Measurements from ENCODE around the gene C2CD3.
"Not testable (repeated sequence)": the region's sequence is repeated elsewhere in the genome, so short reads cannot be mapped to it uniquely, and the experiment has no call there.

Gene C2CD3

GRCh38 chr11:74001822-74002286 lies 168.9 kb downstream of the C2CD3 start:
- DNase-seq (ENCODE audit: low spot score), result no peak

- DNase-seq (ENCODE audit: low spot score), result no peak
Measured at GRCh38 chr11:74000307-74001133, 170.3 kb downstream of the C2CD3 start.

GRCh38 chr11:73999581-74000306 lies 171.1 kb downstream of the C2CD3 start:
- no peak for DNase-seq (ENCODE audit: low spot score)

- no peak for DNase-seq (ENCODE audit: low spot score)
Measured at GRCh38 chr11:73998846-73999575, 171.8 kb downstream of the C2CD3 start.

- no peak for DNase-seq (ENCODE audit: low spot score)
Measured at GRCh38 chr11:73997120-73997770, 173.6 kb downstream of the C2CD3 start.

- no peak for DNase-seq (ENCODE audit: low spot score)
Measured at GRCh38 chr11:73996161-73996747, 174.5 kb downstream of the C2CD3 start.

GRCh38 chr11:73995731-73996130 lies 175.1 kb downstream of the C2CD3 start:
- DNase-seq (ENCODE audit: low spot score), result no peak

- no peak for DNase-seq (ENCODE audit: low spot score)
Measured at GRCh38 chr11:73995247-73995646, 175.6 kb downstream of the C2CD3 start.

- no peak for DNase-seq (ENCODE audit: low spot score)
Measured at GRCh38 chr11:73991471-73992006, 179.3 kb downstream of the C2CD3 start.

GRCh38 chr11:73990730-73991129 lies 180.1 kb downstream of the C2CD3 start:
- DNase-seq (ENCODE audit: low spot score), result no peak

GRCh38 chr11:73989156-73989555 lies 181.6 kb downstream of the C2CD3 start:
- DNase-seq (ENCODE audit: low spot score), result no peak

- DNase-seq (ENCODE audit: low spot score), result no peak
Measured at GRCh38 chr11:73988227-73988626, 182.6 kb downstream of the C2CD3 start.

- DNase-seq (ENCODE audit: low spot score), result not testable (repeated sequence)
Measured at GRCh38 chr11:73985661-73986060, 185.1 kb downstream of the C2CD3 start.

GRCh38 chr11:73983741-73984538 lies 186.9 kb downstream of the C2CD3 start:
- no peak for DNase-seq (ENCODE audit: low spot score)

- DNase-seq (ENCODE audit: low spot score), result peak; percentile 97
Measured at GRCh38 chr11:73982990-73983740, 187.6 kb downstream of the C2CD3 start.

GRCh38 chr11:73982595-73982989 lies 188.2 kb downstream of the C2CD3 start, which contains the start of gene UCP2:
Gene UCP2, minus strand, starts transcription at chr11:73982843. Its CDS starts 4,465 bp downstream, at chr11:73978378.
- DNase-seq (ENCODE audit: low spot score), result peak; percentile 90

GRCh38 chr11:73981051-73981805 lies 189.6 kb downstream of the C2CD3 start:
- no peak for DNase-seq (ENCODE audit: low spot score)

- DNase-seq (ENCODE audit: low spot score), result no peak
Measured at GRCh38 chr11:73980001-73980961, 190.5 kb downstream of the C2CD3 start.
